SK-N-SH treated with all-trans-retinoic acid at 6 μM for 48 hours (cell line): ENCODE measurements around the gene USP4.

Experiments used
- ATAC-seq: fragments of 200-7000 bp; cut with Tn5 transposase; 3 replicates; pipeline ENCODE4 v1.9.1; 2020; ENCODE audit warnings: mild to moderate bottlenecking, moderate library complexity
- ARNTL ChIP-seq: fragments of 450-650 bp; formaldehyde crosslinking; IDR thresholded peaks from 2 replicates; pipeline ENCODE4 v1.5.0; 2020; ENCODE audit warnings: low read depth, mild to moderate bottlenecking, moderate library complexity, borderline replicate concordance
- BACH2 ChIP-seq: fragments of 250-450 bp; sonication (Bioruptor Pico); IDR thresholded peaks from 2 replicates; pipeline ENCODE4 v1.9.0; 2021; ENCODE audit warnings: mild to moderate bottlenecking, borderline replicate concordance
- CREB5 ChIP-seq: fragments of 250-450 bp; sonication (Bioruptor Pico); IDR thresholded peaks from 2 replicates; pipeline ENCODE4 v1.5.1; 2020; ENCODE audit warnings: low read depth, mild to moderate bottlenecking, moderate library complexity
- CSDC2 ChIP-seq: fragments of 250-450 bp; sonication (Bioruptor Pico); IDR thresholded peaks from 2 replicates; pipeline ENCODE4 v1.5.0; 2020; ENCODE audit warnings: mild to moderate bottlenecking, moderate library complexity
- CSRNP3 ChIP-seq: fragments of 250-450 bp; sonication (Bioruptor Pico); IDR thresholded peaks from 2 replicates; pipeline ENCODE4 v1.5.1; 2021; ENCODE audit warnings: mild to moderate bottlenecking, moderate library complexity
- ESRRG ChIP-seq: fragments of 250-450 bp; sonication (Bioruptor Pico); IDR thresholded peaks from 2 replicates; pipeline ENCODE4 v1.6.1; 2021; ENCODE audit warnings: mild to moderate bottlenecking
- GLIS3 ChIP-seq: fragments of 250-450 bp; sonication (Bioruptor Pico); IDR thresholded peaks from 2 replicates; pipeline ENCODE4 v1.5.0; 2020; ENCODE audit warnings: mild to moderate bottlenecking, moderate library complexity
- ISL1 ChIP-seq: fragments of 250-450 bp; sonication (Bioruptor Pico); IDR thresholded peaks from 2 replicates; pipeline ENCODE4 v2.1.2; 2022; ENCODE audit warnings: mild to moderate bottlenecking, moderate library complexity
- OSR1 ChIP-seq: fragments of 250-450 bp; sonication (Bioruptor Pico); IDR thresholded peaks from 2 replicates; pipeline ENCODE4 v1.8.0; 2022; ENCODE audit warnings: moderate library complexity, mild to moderate bottlenecking, inconsistent platforms
- PATZ1 ChIP-seq: fragments of 250-450 bp; sonication (Bioruptor Pico); IDR thresholded peaks from 2 replicates; pipeline ENCODE4 v1.8.0; 2020; ENCODE audit warnings: mild to moderate bottlenecking, moderate library complexity, borderline replicate concordance
- PPARA ChIP-seq: fragments of 250-450 bp; sonication (Bioruptor Pico); IDR thresholded peaks from 2 replicates; pipeline ENCODE4 v1.5.0; 2020; ENCODE audit warnings: mild to moderate bottlenecking, borderline replicate concordance
- RARB ChIP-seq: fragments of 250-450 bp; sonication (Bioruptor Pico); IDR thresholded peaks from 2 replicates; pipeline ENCODE4 v1.8.0; 2021; ENCODE audit warnings: mild to moderate bottlenecking, moderate library complexity
- SNAI2 ChIP-seq: fragments of 250-450 bp; sonication (Bioruptor Pico); IDR thresholded peaks from 2 replicates; pipeline ENCODE4 v1.5.0; 2020; ENCODE audit warnings: mild to moderate bottlenecking, moderate library complexity
- TCF4 ChIP-seq: fragments of 250-450 bp; sonication (Bioruptor Pico); IDR thresholded peaks from 2 replicates; pipeline ENCODE4 v1.8.0; 2021; ENCODE audit warnings: mild to moderate bottlenecking, moderate library complexity, borderline replicate concordance
- TOX ChIP-seq: fragments of 250-450 bp; sonication (Bioruptor Pico); IDR thresholded peaks from 2 replicates; pipeline ENCODE4 v1.8.0; 2021; ENCODE audit warnings: mild to moderate bottlenecking, moderate library complexity, borderline replicate concordance
- TSHZ2 ChIP-seq: fragments of 250-450 bp; sonication (Bioruptor Pico); IDR thresholded peaks from 2 replicates; pipeline ENCODE4 v1.5.0; 2020; ENCODE audit warnings: mild to moderate bottlenecking, moderate library complexity
- ZC3H10 ChIP-seq: fragments of 250-450 bp; sonication (Bioruptor Pico); IDR thresholded peaks from 2 replicates; pipeline ENCODE4 v1.5.1; 2021; ENCODE audit warnings: mild to moderate bottlenecking, moderate library complexity
- ZFP3 ChIP-seq: fragments of 250-450 bp; sonication (Bioruptor Pico); IDR thresholded peaks from 2 replicates; pipeline ENCODE4 v1.5.0; 2020; ENCODE audit warnings: mild to moderate bottlenecking, moderate library complexity
- ZFP30 ChIP-seq: fragments of 450-650 bp; formaldehyde crosslinking; IDR thresholded peaks from 2 replicates; pipeline ENCODE4 v1.5.0; 2022; ENCODE audit warnings: mild to moderate bottlenecking, moderate library complexity
- ZNF565 ChIP-seq: fragments of 450-650 bp; formaldehyde crosslinking; conservative IDR thresholded peaks from 2 replicates; pipeline ENCODE4 v1.5.0; 2020; ENCODE audit warnings: low read depth, mild to moderate bottlenecking, moderate library complexity
- ZNF8 ChIP-seq: fragments of 450-650 bp; formaldehyde crosslinking; IDR thresholded peaks from 2 replicates; pipeline ENCODE4 v1.5.0; 2020; ENCODE audit warnings: mild to moderate bottlenecking, moderate library complexity
- TF ChIP-seq, protein P1 (sequence below): fragments of 250-450 bp; sonication (Bioruptor Pico); IDR thresholded peaks from 2 replicates; pipeline ENCODE4 v1.8.0; 2021; ENCODE audit warnings: low read depth, mild to moderate bottlenecking, moderate library complexity, borderline replicate concordance

Gene USP4

DNA sequence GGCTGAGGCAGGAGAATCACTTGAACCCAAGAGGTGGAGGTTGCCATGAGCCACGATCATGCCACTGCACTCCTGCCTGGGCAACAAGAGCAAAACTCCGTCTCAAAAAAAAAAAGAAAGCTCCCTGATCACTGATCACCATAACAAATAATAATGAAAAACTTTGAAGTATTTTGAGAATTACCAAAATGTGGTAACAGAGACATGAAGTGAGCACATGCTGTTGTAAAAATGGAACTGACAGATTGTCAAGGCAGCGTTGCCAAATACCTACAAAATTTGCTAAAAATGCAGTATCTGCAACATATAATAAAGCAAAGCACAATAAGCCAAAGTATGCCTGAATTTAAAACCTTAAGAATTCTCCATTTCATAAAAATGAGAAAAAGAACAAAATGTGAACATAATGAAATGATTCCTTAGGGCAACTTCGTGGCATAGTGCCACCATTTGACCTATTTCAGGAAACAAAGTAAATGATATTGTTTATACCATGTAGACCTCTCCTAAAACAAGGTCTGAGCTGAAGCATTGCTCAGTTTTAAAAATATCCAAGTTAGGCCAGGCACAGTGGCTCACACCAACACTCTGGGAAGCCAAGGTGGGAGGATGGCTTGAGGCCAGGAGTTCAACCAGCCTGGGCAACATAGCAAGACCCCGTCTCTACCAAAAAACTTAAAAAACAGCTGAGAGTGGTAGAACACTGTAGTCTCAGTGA lies 5.8 kb downstream of the USP4 start:
- no peak for ATAC-seq
- TF ChIP-seq ZNF8 (CRISPR knock-in tag), result no peak
- no peak for TF ChIP-seq PATZ1
- TF ChIP-seq CSRNP3 (CRISPR knock-in tag), result no peak
- TF ChIP-seq GLIS3 (CRISPR knock-in tag), result no peak
- TF ChIP-seq OSR1 (CRISPR knock-in tag), result no peak
- no peak for TF ChIP-seq TCF4 (CRISPR knock-in tag)
- no peak for TF ChIP-seq RARB (CRISPR knock-in tag)
- TF ChIP-seq TOX, result no peak
- TF ChIP-seq, protein P1, sequence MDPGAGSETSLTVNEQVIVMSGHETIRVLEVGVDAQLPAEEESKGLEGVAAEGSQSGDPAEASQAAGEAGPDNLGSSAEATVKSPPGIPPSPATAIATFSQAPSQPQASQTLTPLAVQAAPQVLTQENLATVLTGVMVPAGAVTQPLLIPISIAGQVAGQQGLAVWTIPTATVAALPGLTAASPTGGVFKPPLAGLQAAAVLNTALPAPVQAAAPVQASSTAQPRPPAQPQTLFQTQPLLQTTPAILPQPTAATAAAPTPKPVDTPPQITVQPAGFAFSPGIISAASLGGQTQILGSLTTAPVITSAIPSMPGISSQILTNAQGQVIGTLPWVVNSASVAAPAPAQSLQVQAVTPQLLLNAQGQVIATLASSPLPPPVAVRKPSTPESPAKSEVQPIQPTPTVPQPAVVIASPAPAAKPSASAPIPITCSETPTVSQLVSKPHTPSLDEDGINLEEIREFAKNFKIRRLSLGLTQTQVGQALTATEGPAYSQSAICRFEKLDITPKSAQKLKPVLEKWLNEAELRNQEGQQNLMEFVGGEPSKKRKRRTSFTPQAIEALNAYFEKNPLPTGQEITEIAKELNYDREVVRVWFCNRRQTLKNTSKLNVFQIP (CRISPR knock-in tag), result no peak
- no peak for TF ChIP-seq ESRRG
- no peak for TF ChIP-seq CSDC2 (CRISPR knock-in tag)
- TF ChIP-seq CREB5 (CRISPR knock-in tag), result no peak
- no peak for TF ChIP-seq ZC3H10 (CRISPR knock-in tag)
- TF ChIP-seq SNAI2 (CRISPR knock-in tag), result no peak
- TF ChIP-seq ZNF565 (CRISPR knock-in tag), result no peak
- no peak for TF ChIP-seq ISL1
- TF ChIP-seq ZFP30 (CRISPR knock-in tag), result no peak
- TF ChIP-seq PPARA (CRISPR knock-in tag), result no peak

DNA sequence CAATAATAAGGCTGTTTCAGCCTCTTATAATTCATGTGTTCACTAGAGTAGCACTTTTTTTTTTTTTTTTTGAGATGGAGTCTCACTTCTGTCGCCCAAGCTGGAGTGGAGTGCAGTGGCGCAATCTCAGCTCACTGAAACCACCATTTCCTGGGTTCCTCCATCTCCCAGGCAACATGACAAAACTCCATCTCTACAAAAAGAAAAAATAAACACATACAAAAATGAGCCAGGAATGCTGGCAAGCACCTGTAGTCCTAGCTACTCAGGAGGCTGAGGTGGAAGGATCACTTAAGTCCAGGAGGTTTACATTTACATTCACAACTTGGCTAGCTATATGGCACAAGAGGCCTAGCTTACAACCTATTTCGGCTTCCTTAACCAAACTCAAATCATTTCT lies 6.8 kb downstream of the USP4 start:
- ATAC-seq, result no peak
- TF ChIP-seq ZNF8 (CRISPR knock-in tag) (no peak), ARNTL (CRISPR knock-in tag) (no peak), ZFP3 (CRISPR knock-in tag) (no peak), TSHZ2 (CRISPR knock-in tag) (no peak), CSRNP3 (CRISPR knock-in tag) (no peak), CREB5 (CRISPR knock-in tag) (no peak), TOX (no peak), ZFP30 (CRISPR knock-in tag) (no peak), BACH2 (CRISPR knock-in tag) (no peak), PATZ1 (no peak), ISL1 (no peak), ZNF565 (CRISPR knock-in tag) (no peak), SNAI2 (CRISPR knock-in tag) (no peak), ZC3H10 (CRISPR knock-in tag) (no peak)
- TF ChIP-seq, protein P1 (CRISPR knock-in tag), result no peak
